ENCODE measurements around the gene BRAP.
A peak's percentile ranks its signal among the peaks of the same experiment; 100 is the strongest.
"Not testable (repeated sequence)": the region's sequence is repeated elsewhere in the genome, so short reads cannot be mapped to it uniquely, and the experiment has no call there.

The BRAP gene

GRCh38 chr12:111605911-111606766 is 79.6 kb downstream of the BRAP start:
- DNase-seq = no peak

DNA sequence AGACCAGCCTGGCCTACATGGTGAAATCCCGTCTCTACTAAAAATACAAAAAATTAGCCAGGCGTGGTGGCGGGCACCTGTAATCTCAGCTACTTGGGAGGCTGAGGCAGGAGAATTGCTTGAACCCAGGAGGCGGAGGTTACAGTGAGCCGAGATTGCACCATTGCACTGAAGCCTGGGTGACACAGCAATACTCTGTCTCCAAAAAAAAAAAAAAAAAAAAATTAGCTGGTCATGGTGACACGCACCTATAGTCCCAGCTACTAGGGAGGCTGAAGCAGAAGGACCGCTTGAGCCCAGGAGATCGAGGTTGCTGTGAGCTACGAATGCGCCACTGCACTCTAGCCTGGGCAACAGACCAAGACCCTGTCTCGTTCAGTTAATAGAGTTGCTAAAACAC is 82.9 kb downstream of the BRAP start:
- not testable (repeated sequence) for DNase-seq

- no peak for DNase-seq
Observed at GRCh38 chr12:111602348-111602747, 83.4 kb downstream of the BRAP start.

- DNase-seq = not testable (repeated sequence)
Observed at GRCh38 chr12:111600986-111601385, 84.8 kb downstream of the BRAP start.

DNA sequence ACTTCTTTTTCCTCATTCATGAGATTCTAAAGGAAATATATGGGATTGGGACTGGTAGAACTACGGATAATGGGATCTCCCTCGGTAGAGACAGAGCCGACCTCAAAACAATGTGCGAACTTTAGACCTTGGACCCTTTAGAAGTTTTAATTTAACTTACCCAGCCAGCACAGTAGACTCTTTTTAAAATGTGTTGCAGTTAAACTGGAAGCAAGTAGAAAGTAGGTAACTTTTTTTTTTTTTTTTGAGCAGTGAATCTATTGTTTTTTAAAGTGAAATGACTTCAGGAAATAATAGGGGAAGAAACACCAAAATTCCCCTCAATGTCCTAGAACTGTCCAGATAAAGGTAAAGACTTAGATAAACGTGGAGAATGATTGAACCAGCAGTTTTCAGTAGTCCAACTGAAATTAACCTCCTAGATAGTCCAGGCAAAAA is 85.5 kb downstream of the BRAP start:
- no peak for DNase-seq

DNA sequence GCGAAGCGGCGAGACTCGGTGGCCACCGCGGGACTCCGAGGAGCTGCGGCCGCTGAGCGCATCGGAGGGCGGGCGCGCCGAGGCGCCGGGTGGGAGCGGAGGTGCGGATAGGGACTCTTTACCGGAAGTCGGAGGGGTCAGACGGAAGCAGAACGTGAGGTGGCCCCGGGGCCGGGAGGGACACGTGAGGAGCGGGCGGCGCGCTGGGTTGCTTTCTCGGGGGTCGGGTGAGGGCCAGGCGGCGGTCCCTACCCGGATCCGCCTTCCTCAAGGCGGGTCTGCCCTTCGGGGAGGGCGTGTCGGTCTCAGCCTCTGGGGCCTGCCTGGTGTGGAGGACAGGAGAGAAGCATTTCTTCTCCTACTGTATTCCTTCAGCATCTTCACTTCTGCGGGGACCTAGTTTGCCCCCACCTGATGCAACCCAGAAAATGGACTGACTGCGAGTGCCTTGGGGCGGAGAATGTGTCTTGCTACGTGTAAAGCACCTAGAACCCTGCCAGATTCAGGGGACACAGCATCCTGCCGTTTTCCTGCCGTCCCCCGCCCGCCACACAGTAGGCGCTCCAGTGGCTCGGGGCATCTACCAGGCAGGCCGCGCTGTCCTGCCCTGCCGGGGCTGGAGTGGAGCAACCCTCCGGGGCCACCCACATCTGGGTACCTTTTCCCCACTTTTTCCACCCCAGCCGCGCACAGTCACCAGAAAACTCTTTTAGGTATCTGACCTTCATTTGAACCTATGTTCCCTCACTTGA is 86.1 kb downstream of the BRAP start:
- peak; percentile 67 for DNase-seq

GRCh38 chr12:111598637-111599452 is 86.9 kb downstream of the BRAP start, which contains the start of gene ATXN2:
Gene ATXN2 (minus strand): TSS chr12:111599315. CDS start chr12:111599034, 281 bp downstream.
- DNase-seq = no peak

- DNase-seq = no peak
Observed at GRCh38 chr12:111597831-111598636, 87.7 kb downstream of the BRAP start.

DNA sequence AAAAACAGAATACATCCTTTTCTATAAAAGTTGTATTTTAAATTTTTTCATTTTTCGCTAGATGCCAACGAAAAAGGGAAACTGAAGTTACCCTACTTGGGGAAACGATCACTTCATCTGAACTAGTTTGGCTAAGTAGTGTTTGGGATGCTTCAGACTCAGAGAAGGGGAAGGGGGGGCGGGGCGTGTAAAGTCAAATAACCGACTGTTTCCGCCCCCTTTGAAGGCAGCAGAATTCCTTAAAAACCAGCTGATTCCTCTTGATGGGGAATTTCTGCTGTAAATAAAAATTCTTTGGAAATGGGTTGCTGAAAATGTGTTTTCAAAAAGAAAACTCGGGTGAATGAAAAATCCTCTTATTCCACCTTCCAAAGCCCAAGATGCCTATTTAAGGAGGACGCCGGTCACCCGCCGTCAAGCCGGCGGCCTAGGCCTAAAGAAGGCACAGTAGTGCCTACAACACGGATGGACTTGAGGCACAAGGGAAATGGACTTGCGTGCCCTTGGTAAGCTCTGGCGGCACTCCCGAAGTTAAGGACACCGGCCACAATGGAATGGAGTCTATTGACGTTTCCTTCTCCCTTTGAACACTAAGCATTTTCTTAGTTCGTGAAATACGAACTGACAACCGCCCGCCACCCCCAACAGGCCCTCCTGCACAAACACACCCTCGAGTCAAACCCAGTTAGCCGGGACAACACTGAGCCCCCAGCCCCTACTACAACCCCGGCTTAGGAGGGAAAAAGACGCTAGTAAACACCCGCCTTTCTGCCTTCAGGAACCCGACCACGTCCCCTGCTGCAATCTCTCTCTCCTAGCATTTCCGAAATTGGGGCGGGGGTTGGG is 88.5 kb downstream of the BRAP start:
- no peak for DNase-seq

- DNase-seq = not testable (repeated sequence)
Observed at GRCh38 chr12:111595341-111595835, 90.4 kb downstream of the BRAP start.
